Parathyroid adenoma (tissue), 2 donors: ENCODE data around the gene STAMBP.
"Not testable (repeated sequence)": the region's sequence is repeated elsewhere in the genome, so short reads cannot be mapped to it uniquely, and the experiment has no call there.

Experiments used
- H2AFZ ChIP-seq: fragments of 300-600 bp; sonication (generic); one replicate; pipeline ENCODE4 v1.7.0; 2017; ENCODE audit warnings: antibody characterized with exemption, mild to moderate bottlenecking
- H3K27ac ChIP-seq: fragments of 300-600 bp; sonication (generic); one replicate; pipeline ENCODE4 v1.7.0; 2017
- H3K27me3 ChIP-seq: fragments of 300-600 bp; sonication (generic); one replicate; pipeline ENCODE4 v1.7.0; 2017; ENCODE audit warnings: low read length; ENCODE audit not compliant: control insufficient read depth, insufficient read depth
- H3K36me3 ChIP-seq: fragments of 300-600 bp; sonication (generic); one replicate; pipeline ENCODE4 v1.7.0; 2017; ENCODE audit warnings: low read length; ENCODE audit not compliant: control insufficient read depth, insufficient read depth
- H3K4me1 ChIP-seq: fragments of 300-600 bp; sonication (generic); one replicate; pipeline ENCODE4 v1.7.0; 2017; ENCODE audit warnings: control low read depth
- H3K4me2 ChIP-seq: fragments of 300-600 bp; sonication (generic); one replicate; pipeline ENCODE4 v1.7.0; 2017; ENCODE audit warnings: low read length
- H3K4me3 ChIP-seq: fragments of 300-600 bp; sonication (generic); one replicate; pipeline ENCODE4 v1.7.0; 2017; ENCODE audit warnings: low read depth, low read length
- H3K79me2 ChIP-seq: fragments of 300-600 bp; sonication (generic); one replicate; pipeline ENCODE4 v1.7.0; 2017; ENCODE audit warnings: control low read depth
- H3K9ac ChIP-seq: fragments of 300-600 bp; sonication (generic); one replicate; pipeline ENCODE4 v1.7.0; 2017; ENCODE audit warnings: mild to moderate bottlenecking
- H3K9me3 ChIP-seq: fragments of 300-600 bp; sonication (generic); one replicate; pipeline ENCODE4 v1.7.0; 2017; ENCODE audit warnings: low read length; ENCODE audit not compliant: control insufficient read depth
- TF ChIP-seq, protein P1 (sequence below): fragments of 300-600 bp; sonication (generic); IDR thresholded peaks from one replicate; pipeline ENCODE4 v1.7.0; 2017; ENCODE audit warnings: antibody characterized with exemption, mild to moderate bottlenecking
- donor health status: primary hyperparathyroidism.

The STAMBP gene

DNA sequence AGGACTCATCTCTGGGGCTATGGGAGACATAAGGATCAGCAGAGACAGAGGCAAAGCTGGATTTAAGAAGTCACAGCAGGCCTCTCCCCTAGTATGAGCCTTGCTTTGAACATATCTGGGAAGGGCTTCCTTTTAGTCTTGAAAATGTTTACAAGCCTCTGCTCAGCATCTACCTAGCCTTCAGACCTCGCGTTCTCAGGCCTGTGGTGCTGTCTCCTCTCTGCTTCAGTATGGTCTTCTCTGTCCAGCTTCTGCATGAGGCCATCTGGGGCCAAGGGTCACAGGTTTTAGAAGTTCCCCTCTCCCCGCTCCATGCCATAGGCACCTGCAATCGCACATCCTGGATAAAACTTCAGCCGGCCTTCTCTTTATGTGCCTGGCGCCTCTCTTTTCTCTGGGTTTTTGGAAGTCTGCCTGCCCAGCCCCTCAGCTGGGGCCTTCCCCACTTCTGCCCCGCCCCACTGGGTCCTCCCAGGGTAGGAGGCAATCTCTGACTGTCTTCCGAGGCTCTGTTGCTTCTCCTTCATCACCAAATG is 71.1 kb downstream of the STAMBP start:
- H3K9me3 ChIP-seq = no peaks in the 10 kb centered on the region
- no peaks in the 10 kb centered on the region for H3K27me3 ChIP-seq
- no peak overlapping the region for H3K27ac ChIP-seq
- H3K79me2 ChIP-seq = no peaks in the 10 kb centered on the region
- no peak overlapping the region for H3K4me3 ChIP-seq
- H3K9ac ChIP-seq = no peak overlapping the region
- H3K4me2 ChIP-seq = no peak overlapping the region
- H3K4me1 ChIP-seq = no peaks in the 10 kb centered on the region
- H3K36me3 ChIP-seq = no peaks in the 10 kb centered on the region
- TF ChIP-seq, protein P1, sequence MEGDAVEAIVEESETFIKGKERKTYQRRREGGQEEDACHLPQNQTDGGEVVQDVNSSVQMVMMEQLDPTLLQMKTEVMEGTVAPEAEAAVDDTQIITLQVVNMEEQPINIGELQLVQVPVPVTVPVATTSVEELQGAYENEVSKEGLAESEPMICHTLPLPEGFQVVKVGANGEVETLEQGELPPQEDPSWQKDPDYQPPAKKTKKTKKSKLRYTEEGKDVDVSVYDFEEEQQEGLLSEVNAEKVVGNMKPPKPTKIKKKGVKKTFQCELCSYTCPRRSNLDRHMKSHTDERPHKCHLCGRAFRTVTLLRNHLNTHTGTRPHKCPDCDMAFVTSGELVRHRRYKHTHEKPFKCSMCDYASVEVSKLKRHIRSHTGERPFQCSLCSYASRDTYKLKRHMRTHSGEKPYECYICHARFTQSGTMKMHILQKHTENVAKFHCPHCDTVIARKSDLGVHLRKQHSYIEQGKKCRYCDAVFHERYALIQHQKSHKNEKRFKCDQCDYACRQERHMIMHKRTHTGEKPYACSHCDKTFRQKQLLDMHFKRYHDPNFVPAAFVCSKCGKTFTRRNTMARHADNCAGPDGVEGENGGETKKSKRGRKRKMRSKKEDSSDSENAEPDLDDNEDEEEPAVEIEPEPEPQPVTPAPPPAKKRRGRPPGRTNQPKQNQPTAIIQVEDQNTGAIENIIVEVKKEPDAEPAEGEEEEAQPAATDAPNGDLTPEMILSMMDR = no peak
- H2AFZ ChIP-seq = no peak overlapping the region

DNA sequence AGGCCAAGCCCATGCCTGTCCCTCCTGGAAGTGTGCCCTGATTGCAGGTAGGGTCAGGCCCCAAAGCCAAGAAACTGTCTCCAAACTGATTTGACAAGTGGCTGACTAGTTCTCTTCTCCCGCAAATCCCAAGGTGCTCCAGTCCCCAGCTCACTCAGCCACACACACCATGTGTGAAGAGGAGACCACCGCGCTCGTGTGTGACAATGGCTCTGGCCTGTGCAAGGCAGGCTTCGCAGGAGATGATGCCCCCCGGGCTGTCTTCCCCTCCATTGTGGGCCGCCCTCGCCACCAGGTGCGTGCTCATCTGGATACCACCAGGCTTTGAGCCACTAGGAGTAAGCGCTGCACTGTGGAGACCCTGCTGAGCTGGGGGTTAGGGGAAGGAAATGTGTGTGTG is 72.4 kb downstream of the STAMBP start:
- no peak overlapping the region for H3K4me3 ChIP-seq
- H3K27ac ChIP-seq = no peak overlapping the region
- H3K4me1 ChIP-seq = no peaks in the 10 kb centered on the region
- H2AFZ ChIP-seq = no peak overlapping the region
- TF ChIP-seq, protein P1 = no peak
- no peaks in the 10 kb centered on the region for H3K27me3 ChIP-seq
- no peak overlapping the region for H3K9ac ChIP-seq
- no peaks in the 10 kb centered on the region for H3K9me3 ChIP-seq
- H3K4me2 ChIP-seq = no peak overlapping the region
- no peaks in the 10 kb centered on the region for H3K79me2 ChIP-seq
- H3K36me3 ChIP-seq = no peaks in the 10 kb centered on the region

DNA sequence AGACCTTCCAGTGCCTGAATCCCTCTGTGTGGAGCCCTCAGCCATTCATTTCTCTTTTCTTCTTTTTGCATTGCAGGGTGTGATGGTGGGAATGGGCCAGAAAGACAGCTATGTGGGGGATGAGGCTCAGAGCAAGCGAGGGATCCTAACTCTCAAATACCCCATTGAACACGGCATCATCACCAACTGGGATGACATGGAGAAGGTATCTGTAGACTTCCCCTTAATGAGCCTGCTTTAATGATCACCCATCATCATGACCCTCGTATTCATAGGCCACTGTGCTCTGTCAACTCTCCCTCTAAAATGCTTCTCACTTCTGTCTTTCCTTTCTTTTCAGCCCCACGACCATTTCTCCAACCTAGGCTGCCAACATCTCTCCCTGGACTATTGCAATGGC is 73.5 kb downstream of the STAMBP start:
- TF ChIP-seq, protein P1 = no peak
- Histone ChIP-seq H3K27me3 (no peaks in the 10 kb centered on the region), H3K4me3 (no peak overlapping the region), H3K4me2 (no peak overlapping the region), H3K9ac (no peak overlapping the region), H3K4me1 (no peaks in the 10 kb centered on the region), H3K79me2 (no peaks in the 10 kb centered on the region), H3K36me3 (no peaks in the 10 kb centered on the region), H3K9me3 (no peaks in the 10 kb centered on the region), H3K27ac (no peak overlapping the region), H2AFZ (no peak overlapping the region)

DNA sequence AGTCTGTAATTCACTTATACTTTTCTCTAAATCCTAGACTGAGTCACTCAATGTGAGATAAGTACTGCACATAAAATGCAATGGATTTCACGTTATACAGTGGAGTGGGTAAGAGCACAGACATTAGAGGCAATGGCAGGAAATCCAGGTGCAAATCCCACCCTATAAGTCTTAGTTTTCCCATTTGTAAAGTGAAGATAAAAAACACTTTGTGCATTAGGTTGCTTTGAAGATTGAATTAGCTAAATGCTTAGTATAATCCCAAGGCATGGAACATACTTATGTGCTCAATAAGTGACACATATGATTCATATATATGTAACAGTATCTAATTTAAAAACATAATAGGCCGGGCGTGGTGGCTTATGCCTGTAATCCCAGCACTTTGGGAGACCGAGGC is 74.6 kb downstream of the STAMBP start:
- no peaks in the 10 kb centered on the region for H3K36me3 ChIP-seq
- H3K4me1 ChIP-seq = no peaks in the 10 kb centered on the region
- no peak overlapping the region for H2AFZ ChIP-seq
- no peak overlapping the region for H3K4me2 ChIP-seq
- no peak overlapping the region for H3K4me3 ChIP-seq
- H3K27me3 ChIP-seq = no peaks in the 10 kb centered on the region
- TF ChIP-seq, protein P1 = no peak
- no peaks in the 10 kb centered on the region for H3K9me3 ChIP-seq
- H3K79me2 ChIP-seq = no peaks in the 10 kb centered on the region
- H3K9ac ChIP-seq = no peak overlapping the region
- H3K27ac ChIP-seq = no peak overlapping the region

DNA sequence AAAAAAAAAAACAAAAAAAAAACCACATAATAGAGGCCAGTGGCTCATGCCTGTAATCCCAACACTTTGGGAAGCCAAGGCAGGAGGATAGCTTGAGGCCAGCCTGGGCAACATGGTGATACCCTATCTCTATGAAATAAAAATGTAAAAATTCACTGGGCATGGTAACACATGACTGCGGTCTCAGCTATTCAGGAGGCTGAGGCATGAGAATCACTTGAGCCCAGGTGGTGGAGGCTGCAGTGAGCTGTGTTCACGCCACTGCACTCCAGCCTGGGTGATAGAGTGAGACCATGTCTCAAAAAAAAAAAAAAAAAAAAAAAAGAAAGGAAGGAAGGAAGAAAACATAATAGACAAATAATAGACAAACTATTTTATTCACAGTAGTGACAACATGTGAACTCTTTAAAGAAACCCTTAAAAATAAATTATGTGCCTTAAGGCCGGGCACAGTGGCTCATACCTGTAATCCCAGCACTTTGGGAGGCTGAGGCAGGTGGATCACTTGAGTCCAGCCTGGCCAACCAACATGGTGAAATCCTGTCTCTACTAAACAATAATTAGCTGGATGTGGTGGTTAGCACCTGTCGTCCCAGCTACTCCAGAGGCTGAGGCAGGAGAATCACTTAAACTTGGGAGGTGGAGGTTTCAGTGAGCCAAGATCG is 75.3 kb downstream of the STAMBP start:
- H3K36me3 ChIP-seq, H3K4me1 ChIP-seq, H3K9me3 ChIP-seq, H3K27me3 ChIP-seq, H3K79me2 ChIP-seq, H3K4me3 ChIP-seq, H3K4me2 ChIP-seq, H3K9ac ChIP-seq, H2AFZ ChIP-seq, H3K27ac ChIP-seq: not testable (repeated sequence)
